HG03060 (cell line): Measurements from ENCODE around the gene FXYD3.
"Not testable (repeated sequence)": the region's sequence is repeated elsewhere in the genome, so short reads cannot be mapped to it uniquely, and the experiment has no call there.

Source experiments
- ATAC-seq: cut with Tn5 transposase; IDR thresholded peaks from one replicate; pipeline ENCODE4 v1.9.1; 2021; ENCODE audit warnings: low read depth, moderate number of reproducible peaks; ENCODE audit not compliant: unreplicated experiment

FXYD3 gene

GRCh38 chr19:35085947-35086346 is 29.7 kb upstream of the FXYD3 start:
- ATAC-seq, result peak; percentile 37

GRCh38 chr19:35086455-35086854 is 29.2 kb upstream of the FXYD3 start:
- ATAC-seq, result no peak

- ATAC-seq, result no peak
These were observed 28.2 kb upstream of the FXYD3 start for GRCh38 chr19:35087393-35087792.

- ATAC-seq, result no peak
These were observed 27.3 kb upstream of the FXYD3 start for GRCh38 chr19:35088131-35088913.

- ATAC-seq, result no peak
These were observed 26.1 kb upstream of the FXYD3 start for GRCh38 chr19:35089554-35089953.

DNA sequence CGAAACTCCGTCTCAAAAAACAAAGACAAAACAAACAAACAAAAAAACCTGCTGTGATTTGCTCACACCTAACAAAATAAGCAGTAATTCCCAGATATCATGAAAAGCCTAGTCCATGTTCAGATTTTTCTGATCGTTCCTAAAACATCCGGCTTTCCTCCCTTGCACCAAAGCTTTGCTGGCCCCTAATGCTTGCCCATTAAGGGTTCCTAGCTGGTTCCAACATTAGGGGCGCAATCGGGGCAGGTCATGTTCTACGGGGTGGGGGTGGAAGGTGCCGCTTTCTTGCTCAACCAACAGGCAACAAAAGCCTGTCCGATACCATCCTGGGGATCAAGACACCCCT is 25.5 kb upstream of the FXYD3 start:
- ATAC-seq, result no peak

GRCh38 chr19:35090506-35091214 is 25.0 kb upstream of the FXYD3 start:
- no peak for ATAC-seq

DNA sequence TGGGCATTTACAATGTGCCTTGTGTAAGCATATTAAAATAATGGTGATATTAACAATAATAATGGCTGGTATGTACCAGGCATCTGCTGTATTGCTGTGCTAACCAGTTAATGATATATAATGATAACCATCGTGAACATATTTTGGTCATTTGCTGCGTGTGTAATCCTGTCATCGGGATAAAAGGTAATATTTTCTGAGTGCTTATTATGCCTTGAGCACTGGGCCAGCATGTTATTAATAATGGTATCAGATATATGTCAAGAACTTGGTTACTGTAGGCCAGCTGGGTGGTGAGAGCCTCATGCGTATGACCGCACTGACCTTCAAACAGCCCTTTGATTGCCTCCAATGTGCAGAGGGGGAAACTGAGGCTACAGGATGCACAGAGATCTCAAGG is 22.2 kb upstream of the FXYD3 start:
- no peak for ATAC-seq

DNA sequence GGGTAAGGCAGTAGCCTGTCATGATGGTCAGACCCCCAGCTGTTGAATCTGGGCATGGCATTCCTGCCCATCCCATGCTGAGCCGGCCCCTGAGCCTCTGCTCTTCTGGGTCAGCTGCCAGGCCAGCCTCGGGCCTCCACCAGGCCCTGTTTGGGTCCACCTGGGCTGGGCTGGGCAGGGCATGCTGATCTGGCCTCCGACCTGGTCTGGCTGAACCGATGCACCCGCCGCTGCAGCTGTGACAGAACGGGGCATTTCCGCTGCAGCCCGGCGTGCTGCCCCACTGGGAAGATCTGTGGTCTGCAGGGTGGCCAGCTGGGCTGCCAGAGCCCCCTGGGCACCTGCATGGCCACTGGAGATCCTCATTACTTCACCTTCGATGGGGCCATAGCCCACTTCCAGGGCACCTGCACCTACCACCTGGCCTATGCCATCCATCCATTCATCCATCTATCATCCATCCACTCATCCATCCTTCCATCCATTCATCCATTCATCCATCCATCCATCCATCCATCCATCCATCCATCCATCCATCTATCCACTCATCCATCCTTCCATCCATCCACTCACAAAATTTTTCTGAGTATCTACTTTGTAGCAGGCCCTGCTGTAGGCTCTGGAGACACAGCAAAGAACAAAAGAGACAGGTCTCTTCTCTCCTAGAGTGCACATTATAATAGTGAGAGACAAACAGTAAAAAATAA is 21.5 kb upstream of the FXYD3 start:
- no peak for ATAC-seq

DNA sequence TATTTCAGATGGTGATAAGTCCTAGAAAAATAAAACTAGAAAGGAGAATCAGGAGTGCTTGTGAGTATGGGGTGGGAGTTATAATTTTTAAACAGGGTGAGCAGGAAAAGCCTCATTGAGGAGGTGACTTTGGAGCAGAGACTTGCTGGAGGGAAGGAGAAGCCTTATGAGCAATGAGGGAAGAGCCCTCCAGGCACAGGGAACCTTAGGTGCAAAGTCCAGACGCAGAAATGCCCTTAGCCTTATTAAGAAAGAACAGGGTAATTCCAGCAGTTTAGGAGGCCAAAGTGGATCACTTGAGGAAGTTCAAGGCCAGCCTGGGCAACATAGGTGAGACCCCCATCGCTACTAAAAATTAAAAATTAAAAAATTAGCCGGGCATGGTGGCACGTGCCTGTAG is 21.0 kb upstream of the FXYD3 start:
- no peak for ATAC-seq

GRCh38 chr19:35095667-35096368 is 19.8 kb upstream of the FXYD3 start:
- no peak for ATAC-seq

GRCh38 chr19:35098413-35099049 is 17.1 kb upstream of the FXYD3 start:
- ATAC-seq, result no peak

- no peak for ATAC-seq
These were observed 16.3 kb upstream of the FXYD3 start for GRCh38 chr19:35099155-35099896.

GRCh38 chr19:35099897-35100275 is 15.7 kb upstream of the FXYD3 start:
- ATAC-seq, result no peak

DNA sequence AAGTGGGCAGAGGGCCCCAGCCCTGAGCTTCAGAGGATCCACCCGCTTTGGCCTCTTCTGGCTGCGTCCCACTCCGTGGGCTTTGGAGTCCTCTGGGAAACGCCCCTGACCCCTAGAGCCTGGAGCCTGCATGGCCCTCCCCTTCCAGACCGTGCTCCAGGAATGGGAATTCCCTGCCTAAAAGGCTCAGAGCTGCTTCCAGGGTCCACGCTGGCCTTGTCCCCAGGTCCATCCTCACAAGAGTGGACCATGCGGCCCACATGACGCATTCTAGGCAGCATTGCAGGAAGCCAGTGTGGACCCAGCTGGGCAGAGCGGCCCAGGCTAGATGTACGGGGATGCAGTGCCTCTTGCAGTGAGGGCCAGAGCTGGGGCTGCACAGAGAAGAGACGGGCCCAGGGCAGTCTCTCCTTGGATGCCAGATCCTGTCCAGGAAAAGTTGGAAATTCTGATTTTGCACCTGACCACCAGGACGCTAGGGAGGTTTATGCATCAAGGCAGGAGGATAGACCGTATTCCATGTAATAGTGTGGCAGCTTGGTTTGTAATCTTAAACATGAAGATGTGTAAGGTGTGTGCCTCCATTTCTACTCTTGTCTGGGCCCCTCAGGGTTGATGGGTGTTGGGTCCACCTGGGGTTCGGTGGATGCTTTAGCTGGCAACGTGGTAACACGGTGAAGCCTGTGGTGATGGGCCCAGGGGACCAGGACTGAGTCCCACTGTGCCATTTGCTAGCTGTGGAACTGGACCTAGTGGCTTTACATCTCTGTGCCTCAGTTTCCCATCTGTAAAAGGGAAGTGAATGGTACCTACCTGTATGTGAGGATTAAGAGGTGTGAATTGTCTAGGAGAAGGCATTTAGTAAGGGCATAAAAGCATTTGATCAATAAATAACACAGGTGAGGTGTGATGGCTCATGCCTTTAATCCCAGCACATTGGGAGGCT is 14.8 kb upstream of the FXYD3 start:
- ATAC-seq, result no peak

DNA sequence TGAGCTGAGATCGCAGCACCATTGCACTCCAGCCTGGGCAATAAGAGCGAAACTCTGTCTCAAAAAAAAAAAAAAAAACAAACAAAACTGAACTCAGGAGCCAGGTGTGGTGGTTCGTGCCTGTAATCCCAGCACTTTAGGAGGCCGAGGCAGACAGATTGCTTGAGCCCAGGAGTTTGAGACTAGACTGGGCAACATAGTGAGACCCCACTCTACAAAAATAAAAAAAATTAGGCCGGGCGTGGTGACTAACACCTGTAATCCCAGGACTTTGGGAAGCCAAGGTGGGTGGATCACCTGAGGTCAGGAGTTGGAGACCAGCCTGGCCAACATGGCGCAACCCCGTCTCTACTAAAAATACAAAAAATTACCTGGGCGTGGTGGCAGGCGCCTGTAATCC is 13.7 kb upstream of the FXYD3 start:
- ATAC-seq, result not testable (repeated sequence)

DNA sequence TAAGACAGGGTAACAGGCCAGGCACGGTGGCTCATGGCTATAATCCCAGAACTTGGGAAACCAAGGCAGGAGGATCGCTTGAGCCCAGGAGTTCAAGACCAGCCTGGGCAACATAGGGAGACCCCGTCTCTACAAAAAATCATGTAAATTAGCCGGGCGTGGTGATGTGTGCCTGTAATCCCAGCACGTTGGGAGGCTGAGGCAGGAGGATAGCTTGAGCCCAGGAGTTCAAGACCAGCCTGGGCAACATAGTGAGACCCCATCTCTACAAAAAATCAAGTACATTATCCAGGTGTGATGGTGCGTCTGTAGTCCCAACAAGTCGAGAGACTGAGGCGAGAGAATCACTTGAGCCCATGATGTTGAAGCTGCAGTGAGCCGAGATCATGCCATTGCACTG is 12.0 kb upstream of the FXYD3 start:
- ATAC-seq, result not testable (repeated sequence)

DNA sequence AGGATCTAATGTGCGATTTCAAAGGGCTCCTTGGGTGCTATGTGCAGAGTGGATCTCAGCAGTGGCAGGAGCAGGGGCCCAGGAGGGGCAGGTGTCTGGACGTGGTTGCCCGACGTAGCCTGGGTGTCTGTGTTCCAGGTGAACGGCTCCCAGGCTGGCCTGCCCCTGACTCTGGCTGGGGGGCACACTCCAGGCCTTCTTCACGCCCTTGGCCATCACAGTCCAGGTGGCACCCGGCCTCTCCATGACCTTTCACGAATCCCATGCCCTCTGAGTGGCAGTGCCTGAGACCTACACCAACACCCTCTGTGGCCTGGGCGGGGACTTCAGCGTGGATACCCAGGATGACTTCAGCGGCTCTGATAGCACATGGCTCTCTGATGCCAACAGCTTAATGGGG is 11.3 kb upstream of the FXYD3 start:
- no peak for ATAC-seq

DNA sequence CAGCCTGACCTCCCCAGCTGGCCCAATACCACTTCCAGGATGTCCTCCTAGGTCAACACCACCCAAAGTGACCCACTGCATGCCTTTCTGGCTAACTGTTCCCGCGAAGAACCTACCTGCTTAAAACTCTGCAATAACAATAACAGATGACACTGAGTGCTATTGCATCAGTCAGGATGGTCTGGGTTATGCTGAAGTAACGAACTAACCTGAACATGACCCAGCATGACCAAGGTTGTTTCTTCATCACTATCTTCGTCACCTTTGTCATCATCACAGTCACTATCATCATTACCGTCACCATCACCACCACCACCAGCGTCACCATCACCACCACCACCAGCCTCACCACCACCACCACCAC is 10.6 kb upstream of the FXYD3 start:
- ATAC-seq, result no peak
